HT-29 (cell line): ENCODE measurements around the gene SPOCK2. TPM values are rescaled to one million over a fixed set of nuclear protein-coding genes. Genes with fewer than 3 reads are reported as not detected.
A peak's percentile ranks its signal among the peaks of the same experiment; 100 is the strongest.
"Not testable (repeated sequence)": the region's sequence is repeated elsewhere in the genome, so short reads cannot be mapped to it uniquely, and the experiment has no call there.

Source experiments
- DNase-seq: peaks from one replicate; pipeline ENCODE4 v3.0.0-alpha.2; 2015; ENCODE audit warnings: low spot score
- total RNA-seq: library from RNA; depleted of rRNA; stranded (reverse); fragments of >200 nt; shearing (Covaris generic); gene quantifications from 2 replicates; pipeline ENCODE4 v1.2.3, GENCODE V29; 2014

The SPOCK2 gene
- total RNA-seq, 1 experiment from 2014 or later: 0.08 TPM

GRCh38 chr10:72108004-72108370 is 19.6 kb upstream of the SPOCK2 start:
- DNase-seq: not testable (repeated sequence)

- peak; percentile 43 for DNase-seq
Observed at GRCh38 chr10:72107325-72108003, 19.1 kb upstream of the SPOCK2 start.

GRCh38 chr10:72106896-72107295 is 18.5 kb upstream of the SPOCK2 start:
- no peak for DNase-seq

- no peak for DNase-seq
Observed at GRCh38 chr10:72106154-72106849, 18.0 kb upstream of the SPOCK2 start.

GRCh38 chr10:72105710-72106109 is 17.4 kb upstream of the SPOCK2 start:
- no peak for DNase-seq

- no peak for DNase-seq
Observed at GRCh38 chr10:72105098-72105475, 16.7 kb upstream of the SPOCK2 start.

GRCh38 chr10:72104472-72105097 is 16.2 kb upstream of the SPOCK2 start:
- DNase-seq: no peak

- DNase-seq: no peak
Observed at GRCh38 chr10:72099600-72099921, 11.2 kb upstream of the SPOCK2 start.

GRCh38 chr10:72098836-72099599 is 10.7 kb upstream of the SPOCK2 start:
- DNase-seq: peak; percentile 89

- peak; percentile 85 for DNase-seq
Observed at GRCh38 chr10:72098301-72098835, 10.0 kb upstream of the SPOCK2 start.

- peak; percentile 83 for DNase-seq
Observed at GRCh38 chr10:72097448-72098300, 9.3 kb upstream of the SPOCK2 start.

- peak; percentile 52 for DNase-seq
Observed at GRCh38 chr10:72096115-72097000, 8.0 kb upstream of the SPOCK2 start.

GRCh38 chr10:72095195-72095594 is 6.8 kb upstream of the SPOCK2 start:
- DNase-seq: no peak

- no peak for DNase-seq
Observed at GRCh38 chr10:72094574-72094973, 6.2 kb upstream of the SPOCK2 start.

GRCh38 chr10:72093450-72093849 is 5.1 kb upstream of the SPOCK2 start:
- no peak for DNase-seq

- no peak for DNase-seq
Observed at GRCh38 chr10:72092987-72093386, 4.6 kb upstream of the SPOCK2 start.

GRCh38 chr10:72092171-72092924 is 4.0 kb upstream of the SPOCK2 start:
- DNase-seq: no peak

- DNase-seq: no peak
Observed at GRCh38 chr10:72090326-72090725, 2.0 kb upstream of the SPOCK2 start.

GRCh38 chr10:72089618-72090017 is 1.3 kb upstream of the SPOCK2 start:
- no peak for DNase-seq
